ENCODE results near the gene CAB39. TPM values are rescaled to one million over a fixed set of nuclear protein-coding genes. Genes with fewer than 3 reads are reported as not detected.

The CAB39 gene
- total RNA-seq, 1 experiment from 2014 or later: 39.9 TPM

GRCh38 chr2:230672836-230673235 lies 39.8 kb upstream of the CAB39 start:
- intact Hi-C loops (cut with micrococcal nuclease; ENCODE audit: unreplicated experiment): no loop called here
- BruUV-seq (replicated peaks): no TSS peak

GRCh38 chr2:230674401-230674800 lies 38.2 kb upstream of the CAB39 start:
- Histone ChIP-seq H3K27me3 (ENCODE audit: control insufficient read depth, insufficient read depth, low read length) (no peaks in the 10 kb centered on the region), H3K4me3 (ENCODE audit: low read depth in 2 of 2, low read length in 2 of 2) (no peak overlapping the region), H3K27ac (ENCODE audit: low read length) (no peak overlapping the region), H3K36me3 (ENCODE audit: control insufficient read depth, insufficient read depth, low read length) (no peaks in the 10 kb centered on the region), H3K9me3 (ENCODE audit: control insufficient read depth, insufficient read depth, low read depth, low read length) (no peaks in the 10 kb centered on the region), H3K4me1 (ENCODE audit: control insufficient read depth, insufficient read depth, low read length) (no peaks in the 10 kb centered on the region)
- ChIA-PET POLR2A (no interaction called here), CTCF (no interaction called here)
- BruUV-seq (replicated peaks): no TSS peak
- TF ChIP-seq REST (IDR thresholded peaks at IDR 0.05; ENCODE audit: insufficient read depth in 1 of 2, low read depth in 2 of 2, low read length in 1 of 2) (no peak), SIN3A (IDR thresholded peaks at IDR 0.05; ENCODE audit: borderline replicate concordance, insufficient read depth, low read depth, low read length) (no peak), TCF7L2 (IDR thresholded peaks at IDR 0.05; ENCODE audit: low read depth, low read length) (no peak), POLR2AphosphoS5 (IDR thresholded peaks at IDR 0.05; ENCODE audit: low read depth, low read length) (no peak)
- ATAC-seq: no peak
- DNase-seq (ENCODE audit: low read depth, low spot score): no peak
- in situ Hi-C loops (cut with HindIII; ENCODE audit: low pct_unique_long_range_greater_than_20kb, low sequenced_read_pairs) (no loop called here), intact Hi-C loops (cut with micrococcal nuclease; ENCODE audit: unreplicated experiment) (no loop called here)

More at GRCh38 chr2:230672836-230673235, 39.8 kb upstream of the CAB39 start:
- TF ChIP-seq POLR2AphosphoS5 (IDR thresholded peaks at IDR 0.05; ENCODE audit: low read depth, low read length) (no peak), TCF7L2 (IDR thresholded peaks at IDR 0.05; ENCODE audit: low read depth, low read length) (no peak), CTCF (IDR thresholded peaks at IDR 0.05) (no peak), REST (IDR thresholded peaks at IDR 0.05; ENCODE audit: insufficient read depth in 1 of 2, low read depth in 2 of 2, low read length in 1 of 2) (no peak), SIN3A (IDR thresholded peaks at IDR 0.05; ENCODE audit: borderline replicate concordance, insufficient read depth, low read depth, low read length) (no peak)
- in situ Hi-C loops (cut with HindIII; ENCODE audit: low pct_unique_long_range_greater_than_20kb, low sequenced_read_pairs): no loop called here
- Histone ChIP-seq H3K27me3 (ENCODE audit: control insufficient read depth, insufficient read depth, low read length) (no peaks in the 10 kb centered on the region), H3K9me3 (ENCODE audit: control insufficient read depth, insufficient read depth, low read depth, low read length) (no peaks in the 10 kb centered on the region), H3K4me1 (ENCODE audit: control insufficient read depth, insufficient read depth, low read length) (no peaks in the 10 kb centered on the region), H3K4me3 (ENCODE audit: low read depth in 2 of 2, low read length in 2 of 2) (no peak overlapping the region), H3K27ac (ENCODE audit: low read length) (no peak overlapping the region), H3K36me3 (ENCODE audit: control insufficient read depth, insufficient read depth, low read length) (no peaks in the 10 kb centered on the region)
- ATAC-seq (no peak), DNase-seq (ENCODE audit: low read depth, low spot score) (no peak)
- POLR2A ChIA-PET: no interaction called here
- CTCF ChIA-PET: no interaction called here
